Coronary artery (tissue), 2 donors: ENCODE results near the gene CCDC136.

ENCODE experiments used
- DNase-seq: peaks from one replicate; pipeline ENCODE4 v3.0.0-alpha.2; 2017; ENCODE audit warnings: low spot score
- H3K27ac ChIP-seq, 2 donors: fragments of 200-600 bp; sonication (generic); one replicate each; pipeline ENCODE4 v1.5.1; 2016 to 2019
- H3K4me3 ChIP-seq: fragments of 200-600 bp; sonication (generic); 2 replicates; pipeline ENCODE4 v1.5.1; 2016; ENCODE audit warnings: mild to moderate bottlenecking, moderate library complexity
- CTCF ChIP-seq: fragments of 200-600 bp; sonication (generic); IDR thresholded peaks from one replicate; pipeline ENCODE4 v1.5.1; 2019; ENCODE audit warnings: antibody characterized with exemption

The CCDC136 gene

GRCh38 chr7:128831994-128832879 is 40.5 kb downstream of the CCDC136 start:
- no peak for TF ChIP-seq CTCF
- H3K4me3 ChIP-seq: peak overlapping the region; percentile 82
- H3K27ac ChIP-seq: peak overlapping the region; percentile 90 to 94
- DNase-seq: no peak

- H3K4me3 ChIP-seq: peak overlapping the region; percentile 82
- DNase-seq: no peak
- peak overlapping the region; percentile 90 to 94 for H3K27ac ChIP-seq
- no peak for TF ChIP-seq CTCF
These were observed 41.0 kb downstream of the CCDC136 start for GRCh38 chr7:128832880-128833147.

- no peak for DNase-seq
- Histone ChIP-seq H3K4me3 (peak overlapping the region; percentile 82), H3K27ac (peak overlapping the region; percentile 90 to 94)
- TF ChIP-seq CTCF: no peak
These were observed 41.6 kb downstream of the CCDC136 start for GRCh38 chr7:128833148-128833945.

- DNase-seq: no peak
- peak overlapping the region; percentile 82 for H3K4me3 ChIP-seq
- H3K27ac ChIP-seq: peak overlapping the region; percentile 90 to 94
- no peak for TF ChIP-seq CTCF
These were observed 42.2 kb downstream of the CCDC136 start for GRCh38 chr7:128833946-128834325.

- DNase-seq: no peak
- no peak for TF ChIP-seq CTCF
- H3K27ac ChIP-seq: peak overlapping the region in 1 of 2 donors; percentile 75
- H3K4me3 ChIP-seq: no peak overlapping the region
These were observed 43.5 kb downstream of the CCDC136 start for GRCh38 chr7:128835231-128835751.

GRCh38 chr7:128835790-128836641 is 44.2 kb downstream of the CCDC136 start:
- no peak for TF ChIP-seq CTCF
- Histone ChIP-seq H3K27ac (peak overlapping the region; percentile 56 to 75), H3K4me3 (no peak overlapping the region)
- no peak for DNase-seq
